NT2/D1 (cell line): ENCODE results near the gene ACVR1C.

Experiments
- SUZ12 ChIP-seq: IDR thresholded peaks from 2 replicates; pipeline ENCODE4 v1.6.1; 2011; ENCODE audit not compliant: insufficient read length, insufficient read depth; ENCODE audit errors: extremely low read depth
- YY1 ChIP-seq: IDR thresholded peaks from 2 replicates; pipeline ENCODE4 v1.6.1; 2011; ENCODE audit not compliant: insufficient read length, insufficient read depth

GRCh38 chr2:157497638-157498314 lies 130.9 kb downstream of the ACVR1C start:
- TF ChIP-seq YY1 (no peak), SUZ12 (no peak)
